Ishikawa (cell line): Measurements from ENCODE around the gene LCLAT1.

Experiments used
- CEBPB ChIP-seq: IDR thresholded peaks from 2 replicates; pipeline ENCODE4 v1.6.1; 2012
- CREB1 ChIP-seq: IDR thresholded peaks from 2 replicates; pipeline ENCODE4 v1.6.1; 2012; ENCODE audit warnings: low read depth
- EGR1 ChIP-seq: IDR thresholded peaks from 2 replicates; pipeline ENCODE4 v1.6.1; 2012
- EP300 ChIP-seq: IDR thresholded peaks from 2 replicates; pipeline ENCODE4 v1.6.1; 2012; ENCODE audit warnings: borderline replicate concordance
- FOXM1 ChIP-seq: IDR thresholded peaks from 2 replicates; pipeline ENCODE4 v1.6.1; 2012; ENCODE audit warnings: low read depth, borderline replicate concordance
- NFIC ChIP-seq: IDR thresholded peaks from 2 replicates; pipeline ENCODE4 v1.6.1; 2012
- RAD21 ChIP-seq: IDR thresholded peaks from 2 replicates; pipeline ENCODE4 v1.6.1; 2012; ENCODE audit warnings: low read depth
- TAF1 ChIP-seq: IDR thresholded peaks from 2 replicates; pipeline ENCODE4 v1.6.1; 2012; ENCODE audit warnings: low read depth, mild to moderate bottlenecking
- TCF12 ChIP-seq: IDR thresholded peaks from 2 replicates; pipeline ENCODE4 v1.6.1; 2012; ENCODE audit warnings: low read depth
- TEAD4 ChIP-seq: IDR thresholded peaks from 2 replicates; pipeline ENCODE4 v1.6.1; 2012
- USF1 ChIP-seq: IDR thresholded peaks from 2 replicates; pipeline ENCODE4 v1.6.1; 2012
- YY1 ChIP-seq: IDR thresholded peaks from 2 replicates; pipeline ENCODE4 v1.6.1; 2012; ENCODE audit warnings: low read depth
- ZBTB7A ChIP-seq: IDR thresholded peaks from 2 replicates; pipeline ENCODE4 v1.6.1; 2012; ENCODE audit warnings: low read depth
- TF ChIP-seq, protein P1 (sequence below): IDR thresholded peaks from 2 replicates; pipeline ENCODE4 v1.6.1; 2012
- TF ChIP-seq, protein P2 (sequence below): IDR thresholded peaks from 2 replicates; pipeline ENCODE4 v1.6.1; 2012; ENCODE audit warnings: low read depth, mild to moderate bottlenecking

LCLAT1 gene

DNA sequence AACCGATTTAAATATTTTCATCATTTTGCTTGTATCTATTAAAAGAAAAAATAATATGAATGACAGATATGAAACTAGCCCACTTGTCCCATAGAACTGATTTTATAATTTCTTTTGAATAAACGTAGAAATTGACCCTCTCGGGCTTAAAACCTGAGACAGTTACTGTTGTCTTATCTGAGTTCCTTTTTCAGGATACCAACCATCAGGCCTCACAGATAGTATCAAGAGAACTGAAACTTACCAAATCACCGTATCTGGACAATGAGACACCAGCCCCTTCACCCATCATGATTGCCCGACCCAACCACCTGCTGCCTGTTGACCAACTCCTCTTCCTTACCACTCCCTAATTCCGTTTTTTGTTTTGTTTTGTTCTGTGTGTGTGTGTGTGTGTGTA, 53.7 kb downstream of the LCLAT1 start:
- no peak for TF ChIP-seq CEBPB
- TF ChIP-seq TAF1, result no peak
- TF ChIP-seq TEAD4, result no peak

DNA sequence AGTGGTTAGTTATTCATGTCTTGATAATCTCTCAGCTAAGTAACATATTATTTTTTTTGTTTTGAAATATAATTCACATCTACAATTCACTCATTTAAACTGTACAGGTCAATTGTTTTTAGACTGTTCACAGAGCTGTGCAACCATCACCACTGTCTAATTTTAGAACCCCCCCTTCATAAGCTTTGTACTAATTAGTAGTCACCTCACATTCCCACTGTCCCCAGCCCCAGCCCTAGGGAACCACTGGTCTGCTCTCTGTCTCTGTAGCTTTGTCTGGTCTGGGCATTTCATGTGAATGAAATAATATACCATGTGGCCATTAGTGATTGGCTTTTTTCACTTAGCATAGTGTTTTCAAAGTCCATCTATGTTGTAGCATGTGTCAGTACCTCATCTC, 55.3 kb downstream of the LCLAT1 start:
- TF ChIP-seq EGR1 (no peak), FOXM1 (no peak), EP300 (no peak), USF1 (no peak), CEBPB (no peak), TCF12 (no peak), TAF1 (no peak), CREB1 (no peak), NFIC (no peak), RAD21 (no peak), ZBTB7A (no peak), TEAD4 (no peak), YY1 (no peak)
- TF ChIP-seq, protein P1, sequence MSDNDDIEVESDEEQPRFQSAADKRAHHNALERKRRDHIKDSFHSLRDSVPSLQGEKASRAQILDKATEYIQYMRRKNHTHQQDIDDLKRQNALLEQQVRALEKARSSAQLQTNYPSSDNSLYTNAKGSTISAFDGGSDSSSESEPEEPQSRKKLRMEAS, result no peak
- TF ChIP-seq, protein P2, sequence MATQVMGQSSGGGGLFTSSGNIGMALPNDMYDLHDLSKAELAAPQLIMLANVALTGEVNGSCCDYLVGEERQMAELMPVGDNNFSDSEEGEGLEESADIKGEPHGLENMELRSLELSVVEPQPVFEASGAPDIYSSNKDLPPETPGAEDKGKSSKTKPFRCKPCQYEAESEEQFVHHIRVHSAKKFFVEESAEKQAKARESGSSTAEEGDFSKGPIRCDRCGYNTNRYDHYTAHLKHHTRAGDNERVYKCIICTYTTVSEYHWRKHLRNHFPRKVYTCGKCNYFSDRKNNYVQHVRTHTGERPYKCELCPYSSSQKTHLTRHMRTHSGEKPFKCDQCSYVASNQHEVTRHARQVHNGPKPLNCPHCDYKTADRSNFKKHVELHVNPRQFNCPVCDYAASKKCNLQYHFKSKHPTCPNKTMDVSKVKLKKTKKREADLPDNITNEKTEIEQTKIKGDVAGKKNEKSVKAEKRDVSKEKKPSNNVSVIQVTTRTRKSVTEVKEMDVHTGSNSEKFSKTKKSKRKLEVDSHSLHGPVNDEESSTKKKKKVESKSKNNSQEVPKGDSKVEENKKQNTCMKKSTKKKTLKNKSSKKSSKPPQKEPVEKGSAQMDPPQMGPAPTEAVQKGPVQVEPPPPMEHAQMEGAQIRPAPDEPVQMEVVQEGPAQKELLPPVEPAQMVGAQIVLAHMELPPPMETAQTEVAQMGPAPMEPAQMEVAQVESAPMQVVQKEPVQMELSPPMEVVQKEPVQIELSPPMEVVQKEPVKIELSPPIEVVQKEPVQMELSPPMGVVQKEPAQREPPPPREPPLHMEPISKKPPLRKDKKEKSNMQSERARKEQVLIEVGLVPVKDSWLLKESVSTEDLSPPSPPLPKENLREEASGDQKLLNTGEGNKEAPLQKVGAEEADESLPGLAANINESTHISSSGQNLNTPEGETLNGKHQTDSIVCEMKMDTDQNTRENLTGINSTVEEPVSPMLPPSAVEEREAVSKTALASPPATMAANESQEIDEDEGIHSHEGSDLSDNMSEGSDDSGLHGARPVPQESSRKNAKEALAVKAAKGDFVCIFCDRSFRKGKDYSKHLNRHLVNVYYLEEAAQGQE, result no peak

DNA sequence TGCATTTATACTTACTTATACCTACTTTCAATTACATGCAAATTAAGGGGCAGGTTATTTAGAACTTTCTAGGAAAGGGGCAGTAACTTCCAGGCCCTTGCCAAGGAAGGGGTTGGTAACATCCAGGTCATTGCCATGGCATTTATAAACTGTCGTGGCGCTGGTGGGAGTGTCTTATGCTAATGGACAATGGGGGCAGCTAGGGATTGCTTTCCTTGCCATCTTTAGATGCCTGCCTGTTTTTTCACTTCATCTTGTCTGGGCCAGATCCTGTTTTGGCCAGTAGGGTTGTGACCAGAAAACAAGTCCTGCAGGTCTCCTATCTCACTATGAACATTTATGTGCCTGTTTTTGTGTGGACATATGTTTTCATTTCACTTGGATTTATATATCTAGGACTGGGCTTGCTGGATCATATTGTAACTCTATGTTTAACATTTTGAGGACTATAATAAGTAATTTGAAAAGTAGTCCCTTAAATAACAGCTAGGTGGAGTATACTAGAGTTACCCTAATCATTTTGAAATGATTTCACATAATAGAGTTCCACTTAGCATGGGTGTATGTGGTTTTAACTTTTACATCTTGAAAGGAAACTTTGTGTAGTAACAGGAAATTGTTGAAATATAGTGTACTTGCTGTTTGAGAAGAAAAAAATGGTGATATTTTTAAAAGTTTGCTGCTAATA, 56.1 kb downstream of the LCLAT1 start:
- no peak for TF ChIP-seq USF1
- TF ChIP-seq TEAD4, result no peak
- TF ChIP-seq EP300, result no peak
- TF ChIP-seq ZBTB7A, result no peak
- TF ChIP-seq, protein P1, result no peak
- no peak for TF ChIP-seq CEBPB
- TF ChIP-seq, protein P2, result no peak
- TF ChIP-seq EGR1, result no peak
- no peak for TF ChIP-seq RAD21
- TF ChIP-seq TAF1, result no peak
- no peak for TF ChIP-seq YY1
- no peak for TF ChIP-seq NFIC
- no peak for TF ChIP-seq FOXM1
- no peak for TF ChIP-seq TCF12
- no peak for TF ChIP-seq CREB1

GRCh38 chr2:30503695-30504052, 56.6 kb downstream of the LCLAT1 start:
- TF ChIP-seq TCF12 (no peak), EGR1 (no peak), EP300 (no peak), FOXM1 (no peak), CEBPB (no peak), CREB1 (no peak)

DNA sequence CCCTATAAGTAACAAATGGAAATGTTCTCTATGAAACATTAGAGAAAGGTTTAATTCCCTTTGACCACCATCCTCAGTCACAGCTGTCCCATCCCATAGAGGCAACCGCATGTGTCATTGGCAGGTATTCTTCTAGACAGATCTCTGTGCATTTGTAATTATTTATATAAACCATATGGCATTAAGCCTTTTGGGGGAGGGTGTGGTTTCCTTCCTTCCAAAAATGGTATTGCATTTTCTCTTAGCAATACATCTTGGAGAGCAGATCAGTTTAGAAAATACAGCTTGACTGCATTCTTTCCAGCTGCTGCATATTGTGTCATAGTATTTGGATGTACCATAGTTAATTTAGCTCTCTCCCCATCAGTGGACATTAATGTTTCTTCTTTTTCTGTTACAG, 57.7 kb downstream of the LCLAT1 start:
- TF ChIP-seq YY1, result no peak
- no peak for TF ChIP-seq RAD21
- TF ChIP-seq EP300, result no peak
- no peak for TF ChIP-seq EGR1
- no peak for TF ChIP-seq ZBTB7A
- no peak for TF ChIP-seq TCF12

DNA sequence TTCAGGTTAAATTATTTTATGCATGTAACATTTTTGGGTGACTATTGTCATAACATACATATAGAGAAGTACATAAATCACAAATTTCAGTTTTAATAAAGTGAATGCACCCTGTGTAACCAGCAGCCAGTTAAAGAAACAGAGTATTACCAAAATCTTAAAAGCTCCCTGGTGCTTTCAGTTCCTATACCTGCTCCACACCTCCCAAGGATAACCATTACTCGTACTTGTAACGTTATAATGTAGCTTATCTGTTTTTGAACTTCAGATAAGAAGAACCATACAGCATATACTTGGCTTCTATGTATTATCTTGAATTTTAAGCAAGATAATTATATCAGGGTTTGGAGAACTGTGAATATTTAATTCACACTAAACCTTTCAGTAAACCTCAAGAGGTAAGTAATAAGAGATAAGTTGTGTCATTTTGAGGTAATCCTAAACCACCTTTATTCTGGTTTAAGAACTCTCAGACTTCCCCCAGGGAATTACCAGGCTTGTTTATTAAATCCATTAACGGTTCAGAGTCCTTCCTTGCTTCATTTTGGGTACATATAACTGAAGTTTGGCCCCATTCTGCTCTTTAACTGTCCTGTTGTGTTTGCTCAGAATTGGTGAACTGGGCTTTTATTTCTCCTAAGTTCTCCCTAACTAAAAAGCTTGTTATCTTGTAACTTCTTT, 58.6 kb downstream of the LCLAT1 start:
- TF ChIP-seq CREB1 (no peak), YY1 (no peak), TCF12 (no peak), EP300 (no peak), TAF1 (no peak), FOXM1 (no peak), ZBTB7A (no peak), CEBPB (no peak), USF1 (no peak), RAD21 (no peak), NFIC (no peak), TEAD4 (no peak), EGR1 (no peak)
- TF ChIP-seq, protein P1, result no peak
- TF ChIP-seq, protein P2, result no peak
